ENCODE results near the gene ZFTA.

DNA sequence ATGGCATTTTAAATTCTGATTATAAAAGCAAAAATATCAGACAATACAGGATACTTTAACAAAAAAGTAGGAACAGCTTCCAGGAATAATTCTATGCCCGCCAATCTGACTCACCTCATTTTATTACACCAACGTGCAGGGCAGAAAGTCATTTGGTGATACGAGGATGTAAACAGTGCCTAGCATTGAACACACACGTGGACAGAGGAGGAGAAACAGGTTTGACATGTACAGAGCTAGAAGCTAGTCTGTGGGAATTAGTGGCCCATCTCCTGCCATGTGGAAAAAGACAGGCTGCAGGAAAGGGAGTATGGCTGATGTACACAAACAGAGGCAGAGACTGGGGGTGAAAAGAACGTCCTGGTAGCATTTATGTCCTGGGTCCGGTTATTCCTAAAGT is 35.7 kb upstream of the ZFTA start:
- no peak for TF ChIP-seq ZFP3 (CRISPR knock-in tag; IDR thresholded peaks at IDR 0.05)
- TF ChIP-seq, protein P1, sequence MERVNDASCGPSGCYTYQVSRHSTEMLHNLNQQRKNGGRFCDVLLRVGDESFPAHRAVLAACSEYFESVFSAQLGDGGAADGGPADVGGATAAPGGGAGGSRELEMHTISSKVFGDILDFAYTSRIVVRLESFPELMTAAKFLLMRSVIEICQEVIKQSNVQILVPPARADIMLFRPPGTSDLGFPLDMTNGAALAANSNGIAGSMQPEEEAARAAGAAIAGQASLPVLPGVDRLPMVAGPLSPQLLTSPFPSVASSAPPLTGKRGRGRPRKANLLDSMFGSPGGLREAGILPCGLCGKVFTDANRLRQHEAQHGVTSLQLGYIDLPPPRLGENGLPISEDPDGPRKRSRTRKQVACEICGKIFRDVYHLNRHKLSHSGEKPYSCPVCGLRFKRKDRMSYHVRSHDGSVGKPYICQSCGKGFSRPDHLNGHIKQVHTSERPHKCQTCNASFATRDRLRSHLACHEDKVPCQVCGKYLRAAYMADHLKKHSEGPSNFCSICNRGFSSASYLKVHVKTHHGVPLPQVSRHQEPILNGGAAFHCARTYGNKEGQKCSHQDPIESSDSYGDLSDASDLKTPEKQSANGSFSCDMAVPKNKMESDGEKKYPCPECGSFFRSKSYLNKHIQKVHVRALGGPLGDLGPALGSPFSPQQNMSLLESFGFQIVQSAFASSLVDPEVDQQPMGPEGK (CRISPR knock-in tag; IDR thresholded peaks at IDR 0.05; ENCODE audit: borderline replicate concordance): no peak
- no peak for TF ChIP-seq ZFP30 (CRISPR knock-in tag; IDR thresholded peaks at IDR 0.05)
- no peak for TF ChIP-seq BACH2 (CRISPR knock-in tag; IDR thresholded peaks at IDR 0.05; ENCODE audit: borderline replicate concordance)
- no peak for TF ChIP-seq ISL1 (CRISPR knock-in tag; IDR thresholded peaks at IDR 0.05)
- no peak for TF ChIP-seq SNAI2 (CRISPR knock-in tag; IDR thresholded peaks at IDR 0.05)
- TF ChIP-seq ESRRG (CRISPR knock-in tag; IDR thresholded peaks at IDR 0.05): no peak
- no peak for TF ChIP-seq TCF4 (CRISPR knock-in tag; IDR thresholded peaks at IDR 0.05; ENCODE audit: borderline replicate concordance)
- TF ChIP-seq ZNF8 (CRISPR knock-in tag; IDR thresholded peaks at IDR 0.05): no peak
- TF ChIP-seq CSDC2 (CRISPR knock-in tag; IDR thresholded peaks at IDR 0.05): no peak
- TF ChIP-seq, protein P2, sequence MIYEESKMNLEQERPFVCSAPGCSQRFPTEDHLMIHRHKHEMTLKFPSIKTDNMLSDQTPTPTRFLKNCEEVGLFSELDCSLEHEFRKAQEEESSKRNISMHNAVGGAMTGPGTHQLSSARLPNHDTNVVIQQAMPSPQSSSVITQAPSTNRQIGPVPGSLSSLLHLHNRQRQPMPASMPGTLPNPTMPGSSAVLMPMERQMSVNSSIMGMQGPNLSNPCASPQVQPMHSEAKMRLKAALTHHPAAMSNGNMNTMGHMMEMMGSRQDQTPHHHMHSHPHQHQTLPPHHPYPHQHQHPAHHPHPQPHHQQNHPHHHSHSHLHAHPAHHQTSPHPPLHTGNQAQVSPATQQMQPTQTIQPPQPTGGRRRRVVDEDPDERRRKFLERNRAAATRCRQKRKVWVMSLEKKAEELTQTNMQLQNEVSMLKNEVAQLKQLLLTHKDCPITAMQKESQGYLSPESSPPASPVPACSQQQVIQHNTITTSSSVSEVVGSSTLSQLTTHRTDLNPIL (CRISPR knock-in tag; IDR thresholded peaks at IDR 0.05; ENCODE audit: low read depth): no peak
- TF ChIP-seq RARB (CRISPR knock-in tag; IDR thresholded peaks at IDR 0.05): no peak

Measured in SK-N-SH treated with all-trans-retinoic acid at 6 μM for 48 hours (cell line).